OCI-LY1 (cell line): ENCODE data around the gene SLC39A10.

ENCODE experiments used
- CTCF ChIP-seq: fragments of 200-600 bp; sonication (generic), shearing (Covaris generic); IDR thresholded peaks from 2 replicates; pipeline ENCODE4 v1.5.1; 2017; ENCODE audit warnings: mild to moderate bottlenecking, antibody characterized with exemption, low read length, moderate library complexity, mixed read lengths
- EZH2 ChIP-seq: fragments of 200-600 bp; sonication (generic), shearing (Covaris generic); IDR thresholded peaks from 2 replicates; pipeline ENCODE4 v1.8.0; 2017; ENCODE audit warnings: borderline replicate concordance, mixed run types, mild to moderate bottlenecking, antibody characterized with exemption, low read length, moderate library complexity, mixed read lengths

DNA sequence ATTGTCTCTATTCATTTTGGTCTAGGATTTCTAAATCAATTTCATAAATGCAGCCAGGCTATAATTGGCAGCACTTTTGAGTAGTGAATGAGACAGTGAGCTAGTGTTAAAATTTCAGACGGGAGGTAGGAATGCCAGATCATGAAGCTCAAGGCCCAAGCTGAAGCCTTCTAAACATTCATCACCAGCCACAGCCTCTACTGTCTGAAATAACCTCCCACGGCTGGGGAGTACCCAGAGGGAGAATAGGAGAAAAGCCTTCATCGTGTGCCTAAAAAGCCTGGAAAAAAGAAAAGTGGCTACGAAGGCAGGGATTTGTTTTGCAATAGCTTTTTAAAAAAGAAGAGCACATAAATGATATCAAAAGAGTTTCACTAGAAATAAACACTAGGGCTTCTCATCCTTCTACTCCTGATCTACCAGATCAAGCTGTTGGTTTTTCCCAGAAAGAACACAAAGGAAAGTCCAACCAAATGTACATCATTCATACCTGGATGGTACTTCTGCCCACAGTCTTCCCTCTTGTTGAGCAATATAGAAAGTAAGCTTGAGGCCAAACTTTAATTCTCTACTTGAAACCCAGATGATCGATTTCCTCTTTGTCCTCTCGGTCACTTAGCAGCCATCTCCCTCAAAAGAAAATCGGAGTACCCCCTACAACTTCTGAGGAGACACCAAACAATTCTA, 48.1 kb upstream of the SLC39A10 start:
- no peak for TF ChIP-seq CTCF
- no peak for TF ChIP-seq EZH2
